MG63 (cell line): ENCODE results near the gene F12. TPM values are rescaled to one million over a fixed set of nuclear protein-coding genes. Genes with fewer than 3 reads are reported as not detected.

Experiments
- DNase-seq: peaks from one replicate; pipeline ENCODE4 v3.0.0-alpha.2; 2020
- H3K27me3 ChIP-seq: fragments of 250-450 bp; sonication (Bioruptor Pico); 2 replicates; pipeline ENCODE4 v1.5.1; 2020; ENCODE audit warnings: mild to moderate bottlenecking, moderate library complexity
- H3K36me3 ChIP-seq: fragments of 250-450 bp; sonication (Bioruptor Pico); 2 replicates; pipeline ENCODE4 v1.5.1; 2020; ENCODE audit warnings: mild to moderate bottlenecking, moderate library complexity
- H3K4me3 ChIP-seq: fragments of 250-450 bp; sonication (Bioruptor Pico); 2 replicates; pipeline ENCODE4 v1.5.1; 2020; ENCODE audit warnings: mild to moderate bottlenecking, moderate library complexity
- H3K9me3 ChIP-seq: fragments of 250-450 bp; sonication (Bioruptor Pico); 2 replicates; pipeline ENCODE4 v1.5.1; 2020; ENCODE audit warnings: mild to moderate bottlenecking, moderate library complexity
- total RNA-seq: library from RNA; depleted of rRNA; stranded (reverse); fragments of >200 nt; shearing (Covaris generic); gene quantifications from 2 replicates; pipeline ENCODE4 v1.2.3, GENCODE V29; 2014; ENCODE audit warnings: low replicate concordance; rRNA removed

Gene F12
- total RNA-seq: 1.3 and 2.3 TPM in 2 replicates

- DNase-seq: no peak
- Histone ChIP-seq H3K36me3 (no peaks in the 10 kb centered on the region), H3K27me3 (peaks cover 11% of the 10 kb centered on the region), H3K9me3 (no peaks in the 10 kb centered on the region), H3K4me3 (no peak within 1 kb of the TSS)
These were observed at the start of gene F12 for GRCh38 chr5:177409043-177409801. Gene F12, minus strand, starts transcription at chr5:177409564. Its CDS starts 37 bp downstream, at chr5:177409527.

GRCh38 chr5:177458912-177459350 lies 49.6 kb upstream of the F12 start:
- Histone ChIP-seq H3K27me3 (no peaks in the 10 kb centered on the region), H3K36me3 (peaks cover 82% of the 10 kb centered on the region), H3K9me3 (no peaks in the 10 kb centered on the region), H3K4me3 (no peak overlapping the region)
- DNase-seq: no peak

- DNase-seq: no peak
- no peaks in the 10 kb centered on the region for H3K27me3 ChIP-seq
- H3K4me3 ChIP-seq: no peak overlapping the region
- H3K9me3 ChIP-seq: no peaks in the 10 kb centered on the region
- peaks cover 82% of the 10 kb centered on the region for H3K36me3 ChIP-seq
These were observed 48.7 kb upstream of the F12 start for GRCh38 chr5:177457852-177458681.

GRCh38 chr5:177456976-177457851 lies 47.9 kb upstream of the F12 start:
- DNase-seq: peak; percentile 96
- Histone ChIP-seq H3K9me3 (no peaks in the 10 kb centered on the region), H3K27me3 (no peaks in the 10 kb centered on the region), H3K36me3 (peaks cover 77% of the 10 kb centered on the region), H3K4me3 (no peak overlapping the region)

- no peak overlapping the region for H3K4me3 ChIP-seq
- peaks cover 78% of the 10 kb centered on the region for H3K36me3 ChIP-seq
- DNase-seq: no peak
- H3K9me3 ChIP-seq: no peaks in the 10 kb centered on the region
- H3K27me3 ChIP-seq: no peaks in the 10 kb centered on the region
These were observed 47.2 kb upstream of the F12 start for GRCh38 chr5:177456591-177456964.

GRCh38 chr5:177455661-177456590 lies 46.6 kb upstream of the F12 start:
- H3K27me3 ChIP-seq: no peaks in the 10 kb centered on the region
- no peak overlapping the region for H3K4me3 ChIP-seq
- peak; percentile 84 for DNase-seq
- H3K9me3 ChIP-seq: no peaks in the 10 kb centered on the region
- H3K36me3 ChIP-seq: peaks cover 76% of the 10 kb centered on the region

GRCh38 chr5:177455036-177455660 lies 45.8 kb upstream of the F12 start:
- no peak for DNase-seq
- H3K27me3 ChIP-seq: no peaks in the 10 kb centered on the region
- no peaks in the 10 kb centered on the region for H3K9me3 ChIP-seq
- no peak overlapping the region for H3K4me3 ChIP-seq
- H3K36me3 ChIP-seq: peaks cover 76% of the 10 kb centered on the region

- H3K36me3 ChIP-seq: peaks cover 78% of the 10 kb centered on the region
- DNase-seq: peak; percentile 92
- H3K27me3 ChIP-seq: no peaks in the 10 kb centered on the region
- H3K4me3 ChIP-seq: no peak overlapping the region
- H3K9me3 ChIP-seq: no peaks in the 10 kb centered on the region
These were observed 45.2 kb upstream of the F12 start for GRCh38 chr5:177454397-177455035.

GRCh38 chr5:177453852-177454396 lies 44.6 kb upstream of the F12 start:
- H3K36me3 ChIP-seq: peaks cover 78% of the 10 kb centered on the region
- no peaks in the 10 kb centered on the region for H3K9me3 ChIP-seq
- no peak for DNase-seq
- no peak overlapping the region for H3K4me3 ChIP-seq
- no peaks in the 10 kb centered on the region for H3K27me3 ChIP-seq

GRCh38 chr5:177452688-177453638 lies 43.6 kb upstream of the F12 start:
- H3K9me3 ChIP-seq: no peaks in the 10 kb centered on the region
- H3K27me3 ChIP-seq: no peaks in the 10 kb centered on the region
- peaks cover 72% of the 10 kb centered on the region for H3K36me3 ChIP-seq
- no peak for DNase-seq
- H3K4me3 ChIP-seq: no peak overlapping the region

GRCh38 chr5:177450667-177451424 lies 41.5 kb upstream of the F12 start:
- Histone ChIP-seq H3K27me3 (no peaks in the 10 kb centered on the region), H3K9me3 (no peaks in the 10 kb centered on the region), H3K4me3 (no peak overlapping the region), H3K36me3 (peaks cover 61% of the 10 kb centered on the region)
- DNase-seq: no peak

- H3K36me3 ChIP-seq: peaks cover 67% of the 10 kb centered on the region
- H3K4me3 ChIP-seq: no peak overlapping the region
- no peaks in the 10 kb centered on the region for H3K27me3 ChIP-seq
- H3K9me3 ChIP-seq: no peaks in the 10 kb centered on the region
- no peak for DNase-seq
These were observed 40.0 kb upstream of the F12 start for GRCh38 chr5:177449140-177450061.
